HG02981 (cell line): ENCODE results near the gene SYNE1.
A peak's percentile ranks its signal among the peaks of the same experiment; 100 is the strongest.
"Not testable (repeated sequence)": the region's sequence is repeated elsewhere in the genome, so short reads cannot be mapped to it uniquely, and the experiment has no call there.

Source experiments
- ATAC-seq: cut with Tn5 transposase; IDR thresholded peaks from one replicate; pipeline ENCODE4 v1.9.1; 2021; ENCODE audit warnings: mild to moderate bottlenecking, moderate library complexity; ENCODE audit not compliant: unreplicated experiment

The SYNE1 gene

GRCh38 chr6:152441902-152442301 lies 195.3 kb downstream of the SYNE1 start:
- ATAC-seq = no peak

DNA sequence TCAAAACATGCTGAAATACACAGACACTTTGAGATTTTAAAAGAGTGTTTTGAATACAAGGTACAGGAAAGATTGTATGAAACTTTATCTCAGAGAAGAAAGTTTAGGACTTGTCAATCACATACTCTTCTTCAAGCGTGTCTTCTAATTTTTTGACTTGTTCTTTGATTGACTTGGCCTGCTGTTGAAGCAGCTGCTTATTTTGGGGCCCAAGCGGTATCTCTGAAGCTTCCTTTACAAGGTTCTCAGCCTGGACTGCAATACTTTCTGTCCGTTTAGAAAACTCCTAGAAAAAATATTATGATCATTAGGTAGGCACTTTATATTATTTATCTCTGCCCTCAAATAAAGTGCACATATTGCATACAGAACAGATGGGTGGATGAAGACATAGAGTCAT lies 201.3 kb downstream of the SYNE1 start:
- ATAC-seq = no peak

- ATAC-seq = no peak
Measured at GRCh38 chr6:152432758-152433157, 204.4 kb downstream of the SYNE1 start.

- ATAC-seq = no peak
Measured at GRCh38 chr6:152428126-152428525, 209.0 kb downstream of the SYNE1 start.

DNA sequence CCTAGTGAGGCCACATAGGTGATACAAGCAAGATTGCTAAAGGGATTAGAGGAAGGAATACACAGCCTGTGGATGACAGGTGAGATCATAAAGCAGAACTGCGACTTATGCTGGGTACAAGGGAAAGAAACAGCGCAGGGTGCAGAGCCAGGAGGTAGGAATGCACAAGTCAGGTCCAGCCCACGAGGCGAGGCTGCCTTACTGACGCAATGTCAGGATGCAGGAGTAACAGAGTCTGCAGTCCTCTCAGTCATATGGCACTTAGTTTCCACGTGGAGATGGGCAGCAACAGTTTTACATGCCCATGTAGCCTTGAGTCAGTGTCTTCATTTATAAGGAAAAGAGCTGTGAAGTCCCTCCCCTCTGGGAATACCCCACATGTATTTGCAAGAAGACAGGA lies 210.9 kb downstream of the SYNE1 start:
- no peak for ATAC-seq

- peak; percentile 94 for ATAC-seq
Measured at GRCh38 chr6:152423216-152424103, 213.7 kb downstream of the SYNE1 start.

DNA sequence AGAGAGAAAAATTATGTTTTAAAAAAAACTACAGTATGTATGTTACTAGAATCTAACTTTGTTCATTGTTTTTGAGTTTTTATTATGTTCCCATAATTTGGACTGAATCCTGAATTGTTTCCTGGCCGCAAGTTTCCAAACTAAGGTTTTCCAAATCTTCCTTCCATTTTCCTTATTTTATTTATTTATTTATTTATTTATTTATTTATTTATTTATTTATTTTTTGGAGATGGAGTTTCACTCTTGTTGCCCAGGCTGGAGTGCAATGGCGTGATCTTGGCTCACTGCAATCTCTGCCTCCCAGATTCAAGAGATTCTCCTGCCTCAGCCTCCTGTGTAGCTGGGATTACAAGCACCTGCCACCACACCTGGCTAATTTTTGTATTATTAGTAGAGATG lies 215.7 kb downstream of the SYNE1 start:
- not testable (repeated sequence) for ATAC-seq

- no peak for ATAC-seq
Measured at GRCh38 chr6:152420696-152421095, 216.5 kb downstream of the SYNE1 start.

- ATAC-seq = no peak
Measured at GRCh38 chr6:152418551-152418950, 218.6 kb downstream of the SYNE1 start.

- no peak for ATAC-seq
Measured at GRCh38 chr6:152416652-152417051, 220.5 kb downstream of the SYNE1 start.

- ATAC-seq = no peak
Measured at GRCh38 chr6:152404936-152405595, 232.1 kb downstream of the SYNE1 start.

DNA sequence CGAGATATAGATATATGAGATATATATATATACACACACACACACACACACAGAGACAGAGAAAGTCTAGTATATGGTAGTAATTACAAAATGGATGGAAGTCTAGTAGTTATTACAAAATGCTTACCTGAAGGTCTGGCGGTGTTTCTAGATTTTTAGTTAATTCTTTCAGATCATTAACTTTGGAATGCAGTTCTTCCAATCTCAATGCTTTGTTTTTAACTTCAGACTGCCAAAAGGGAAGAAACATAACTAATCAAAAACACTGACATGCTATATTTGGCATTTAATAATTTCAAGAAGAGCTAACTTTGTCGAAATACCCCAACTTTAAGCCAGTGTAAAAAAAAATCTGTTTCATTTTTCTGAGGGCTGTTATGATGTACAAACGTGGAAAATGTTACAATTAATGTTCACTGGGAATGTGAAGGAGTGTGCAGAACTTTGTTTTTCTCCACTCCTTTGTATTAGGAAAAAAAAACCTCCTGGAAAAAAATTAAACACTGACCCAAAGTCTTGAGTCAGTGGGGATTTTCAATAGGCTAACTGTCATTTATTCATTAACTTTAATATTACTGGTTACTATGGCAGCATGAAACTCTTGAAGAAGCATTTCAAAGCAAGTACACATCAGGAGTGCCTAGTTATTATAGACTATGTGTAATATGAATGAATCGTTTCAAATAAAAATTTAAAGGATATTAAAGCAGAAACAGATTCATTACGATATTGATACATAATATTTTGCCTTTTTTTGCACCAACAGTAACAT lies 232.9 kb downstream of the SYNE1 start:
- peak; percentile 88 for ATAC-seq

GRCh38 chr6:152402791-152403190 lies 234.4 kb downstream of the SYNE1 start:
- no peak for ATAC-seq

GRCh38 chr6:152401978-152402377 lies 235.2 kb downstream of the SYNE1 start:
- no peak for ATAC-seq

DNA sequence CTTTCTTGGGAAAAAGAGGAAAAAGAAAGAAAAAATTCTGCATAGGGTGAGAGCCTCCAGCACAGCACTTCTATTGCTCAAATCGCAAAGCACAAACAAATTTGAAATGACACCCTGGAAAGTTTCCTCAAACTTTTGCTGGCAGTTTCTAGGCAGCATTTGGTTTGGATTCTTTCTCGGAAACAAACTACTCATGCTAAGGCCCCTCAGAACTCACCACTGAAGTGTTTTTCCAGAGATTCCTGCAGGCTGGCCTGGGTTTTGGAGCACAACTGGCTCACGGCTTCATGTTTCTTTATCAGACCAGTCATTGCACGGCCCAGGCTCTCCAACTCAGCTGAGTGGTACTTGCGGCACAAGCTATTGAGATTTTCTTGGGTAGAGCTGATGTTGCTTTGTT lies 237.8 kb downstream of the SYNE1 start:
- ATAC-seq = no peak

DNA sequence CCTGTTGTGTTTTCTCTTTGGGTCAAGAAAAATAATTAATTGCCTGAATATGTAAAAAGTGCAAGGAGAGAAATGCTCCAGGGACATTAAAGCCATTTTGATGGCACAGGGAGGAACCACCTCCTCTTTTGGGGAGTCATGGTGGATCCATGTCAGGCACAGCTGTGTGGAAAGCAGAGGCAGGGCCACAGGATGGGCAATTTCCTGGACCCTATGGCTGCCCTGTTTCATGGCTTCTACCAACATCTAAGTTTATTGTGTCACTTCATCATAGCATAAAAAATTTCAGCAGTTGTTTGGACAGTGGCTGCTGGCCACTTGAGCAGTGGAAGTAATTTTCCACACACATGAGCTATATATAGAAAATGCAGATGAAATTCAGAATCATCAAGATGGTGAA lies 238.2 kb downstream of the SYNE1 start:
- no peak for ATAC-seq

DNA sequence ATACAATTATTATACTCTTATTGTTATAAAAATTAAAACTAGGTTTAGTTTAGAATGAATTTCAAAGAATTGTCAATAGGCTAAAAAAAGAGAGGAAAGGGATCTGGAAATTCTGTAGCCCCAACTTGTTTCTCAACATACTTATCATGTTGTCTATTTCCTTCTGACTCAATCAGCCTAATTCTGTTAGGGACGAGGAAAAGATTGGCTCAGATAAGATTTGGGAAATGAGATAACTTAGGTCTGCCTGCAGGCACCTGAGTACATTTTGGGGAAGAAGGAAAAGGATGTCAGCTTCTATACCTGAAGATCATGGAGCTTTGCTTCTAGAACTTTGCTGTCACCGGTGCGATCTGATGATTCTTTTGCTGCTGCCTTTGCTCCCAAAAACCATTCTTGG lies 238.8 kb downstream of the SYNE1 start:
- no peak for ATAC-seq

- ATAC-seq = no peak
Measured at GRCh38 chr6:152394303-152394702, 242.9 kb downstream of the SYNE1 start.

GRCh38 chr6:152391179-152391880 lies 245.8 kb downstream of the SYNE1 start:
- no peak for ATAC-seq

DNA sequence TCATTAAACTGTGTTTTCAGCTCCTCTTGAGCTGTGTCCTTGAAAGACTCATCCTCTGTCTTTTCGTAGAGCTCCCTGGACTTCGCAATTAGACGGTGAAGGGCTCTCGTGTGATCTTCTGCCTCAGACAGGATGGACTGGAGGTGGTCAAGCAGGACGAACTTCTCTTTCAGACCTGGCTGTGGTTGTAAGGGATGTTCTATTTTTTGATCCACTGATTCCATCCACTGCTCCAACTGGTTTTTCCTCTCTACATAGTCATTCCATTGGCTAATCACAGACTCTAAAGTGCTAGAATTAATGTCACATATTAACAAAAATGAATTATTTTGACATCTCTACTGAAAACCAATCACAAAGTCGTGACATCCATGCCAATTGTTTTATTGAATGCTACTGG lies 250.1 kb downstream of the SYNE1 start:
- no peak for ATAC-seq

- no peak for ATAC-seq
Measured at GRCh38 chr6:152386131-152386530, 251.0 kb downstream of the SYNE1 start.
